Tibial artery (tissue), 4 donors: ENCODE results near the gene GYS2.

Experiments used
- DNase-seq, 2 donors: peaks; one replicate each; pipeline ENCODE4 v3.0.0-alpha.2; 2019
- H3K27ac ChIP-seq, 2 donors: fragments of 200-600 bp; sonication (generic) in 1 of 2; 1 replicate in 1 of 2; 2 replicates in 1 of 2; pipeline ENCODE4 v1.5.1; 2018 to 2019; ENCODE audit warnings: mild to moderate bottlenecking in 1 of 2
- H3K27me3 ChIP-seq, 2 donors: fragments of 200-600 bp; sonication (generic) in 1 of 2; one replicate each; pipeline versions ENCODE4 v1.5.1 to v1.6.0; 2016 to 2019
- H3K36me3 ChIP-seq, 3 donors: fragments of 200-600 bp; sonication (generic) in 2 of 3; one replicate each; pipeline ENCODE4 v1.5.1; 2016 to 2019; ENCODE audit warnings: mild to moderate bottlenecking in 2 of 3
- H3K4me1 ChIP-seq, 4 donors: fragments of 200-600 bp; sonication (generic) in 2 of 4; 1 replicate in 3 of 4; 2 replicates in 1 of 4; pipeline ENCODE4 v1.5.1; 2016 to 2019
- H3K4me3 ChIP-seq, 2 donors: fragments of 200-600 bp; sonication (generic) in 1 of 2; 1 replicate in 1 of 2; 2 replicates in 1 of 2; pipeline ENCODE4 v1.5.1; 2018 to 2019; ENCODE audit warnings: mild to moderate bottlenecking in 2 of 2
- H3K9me3 ChIP-seq, 3 donors: fragments of 200-600 bp; sonication (generic) in 1 of 3; one replicate each; pipeline ENCODE4 v1.5.1; 2016 to 2019
- intact Hi-C: fragments of 100-400 bp; cut with DNase I; formaldehyde crosslinking; loops from one replicate; pipeline ENCODE4 v1.15.0; 2023; ENCODE audit warnings: low total_unique reads
- TF ChIP-seq, protein P1 (sequence below), 2 experiments: fragments of 200-600 bp in 1 of 2; fragments of 450-650 bp in 1 of 2; IDR thresholded peaks; one replicate each; pipeline ENCODE4 v1.5.1; 2017 to 2019; ENCODE audit warnings: antibody characterized with exemption in 2 of 2, mild to moderate bottlenecking in 1 of 2, moderate library complexity in 1 of 2

GYS2 gene

DNA sequence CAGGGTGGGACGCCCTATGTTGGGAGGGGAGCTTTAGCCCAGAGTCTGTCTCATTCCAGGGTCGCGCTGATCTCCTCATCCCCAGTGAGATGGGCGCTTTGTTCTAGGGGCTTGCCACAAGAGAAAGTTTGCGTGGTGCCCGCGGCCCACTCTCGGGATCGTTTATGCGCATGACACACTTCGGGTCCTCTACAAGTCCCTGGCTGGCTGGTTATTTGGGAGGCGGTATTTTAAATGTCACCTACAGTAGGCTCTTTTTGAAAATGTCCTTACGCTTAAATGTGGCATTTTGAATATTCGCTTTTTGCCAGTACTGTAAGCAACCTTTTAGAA lies 102.5 kb downstream of the GYS2 start:
- no peak for DNase-seq
- Histone ChIP-seq H3K4me3 (peak overlapping the region; percentile 80 to 93), H3K36me3 (peaks cover 0 to 14% (median 10%) of the 10 kb centered on the region in 3 donors), H3K27me3 (no peaks in the 10 kb centered on the region), H3K4me1 (peaks cover 0 to 40% (median 27%) of the 10 kb centered on the region in 4 donors), H3K9me3 (no peaks in the 10 kb centered on the region), H3K27ac (peak overlapping the region; percentile 90 to 91)
- intact Hi-C loops: loop anchor here (5.0 kb wide), 2 partner anchors 160 to 180 kb away; no protein-coding TSS in a partner anchor
- TF ChIP-seq, protein P1, sequence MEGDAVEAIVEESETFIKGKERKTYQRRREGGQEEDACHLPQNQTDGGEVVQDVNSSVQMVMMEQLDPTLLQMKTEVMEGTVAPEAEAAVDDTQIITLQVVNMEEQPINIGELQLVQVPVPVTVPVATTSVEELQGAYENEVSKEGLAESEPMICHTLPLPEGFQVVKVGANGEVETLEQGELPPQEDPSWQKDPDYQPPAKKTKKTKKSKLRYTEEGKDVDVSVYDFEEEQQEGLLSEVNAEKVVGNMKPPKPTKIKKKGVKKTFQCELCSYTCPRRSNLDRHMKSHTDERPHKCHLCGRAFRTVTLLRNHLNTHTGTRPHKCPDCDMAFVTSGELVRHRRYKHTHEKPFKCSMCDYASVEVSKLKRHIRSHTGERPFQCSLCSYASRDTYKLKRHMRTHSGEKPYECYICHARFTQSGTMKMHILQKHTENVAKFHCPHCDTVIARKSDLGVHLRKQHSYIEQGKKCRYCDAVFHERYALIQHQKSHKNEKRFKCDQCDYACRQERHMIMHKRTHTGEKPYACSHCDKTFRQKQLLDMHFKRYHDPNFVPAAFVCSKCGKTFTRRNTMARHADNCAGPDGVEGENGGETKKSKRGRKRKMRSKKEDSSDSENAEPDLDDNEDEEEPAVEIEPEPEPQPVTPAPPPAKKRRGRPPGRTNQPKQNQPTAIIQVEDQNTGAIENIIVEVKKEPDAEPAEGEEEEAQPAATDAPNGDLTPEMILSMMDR (IDR thresholded peaks at IDR 0.05): no peak

DNA sequence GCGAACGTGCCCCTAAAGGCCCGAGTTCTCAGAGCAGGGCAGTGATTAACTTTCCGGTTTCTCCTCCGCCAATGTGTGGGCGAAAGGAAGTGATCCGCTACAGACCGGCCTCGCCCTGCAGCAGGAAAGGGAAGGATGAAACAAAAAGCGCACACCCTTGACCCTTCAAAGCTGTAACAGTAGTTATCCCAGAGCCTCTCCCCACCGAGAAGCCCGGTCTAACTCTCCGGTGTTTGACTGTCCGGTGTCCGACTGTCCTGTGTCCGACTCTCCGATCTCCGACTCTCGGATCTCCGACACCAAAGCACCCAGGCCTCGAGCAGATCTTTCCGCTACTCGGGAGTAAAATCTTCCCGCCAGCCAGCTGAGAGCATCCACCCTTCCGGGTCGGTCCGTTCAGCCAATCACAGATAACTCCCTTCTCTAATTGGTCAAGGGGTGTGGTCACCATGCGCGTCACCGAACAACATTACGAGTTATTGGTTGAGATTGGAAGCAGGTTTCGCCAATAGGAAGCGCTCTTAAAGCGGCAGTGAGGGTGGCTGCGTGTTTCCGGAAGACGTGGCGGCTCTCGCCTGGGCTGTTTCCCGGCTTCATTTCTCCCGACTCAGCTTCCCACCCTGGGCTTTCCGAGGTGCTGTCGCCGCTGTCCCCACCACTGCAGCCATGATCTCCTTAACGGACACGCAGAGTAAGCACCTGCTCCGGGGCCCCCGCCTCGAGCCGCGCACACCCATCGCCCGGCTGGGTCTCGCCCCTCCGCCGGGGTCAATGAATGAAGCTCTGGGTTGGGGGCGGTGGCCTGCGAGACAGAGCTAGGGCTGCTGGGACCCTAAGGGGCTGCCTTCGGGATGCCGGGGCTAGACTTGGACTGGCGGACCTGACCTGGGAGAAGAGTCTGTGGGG lies 103.1 kb downstream of the GYS2 start, which contains the start of the genes GOLT1B and RECQL:
GOLT1B (plus strand) TSS at position 532 of the 906 bp plus-strand sequence; CDS start at position 667, 135 bp downstream.
RECQL (minus strand) TSS at position 378 of the 906 bp plus-strand sequence. CDS start 2,065 bp downstream, outside the sequence.
- intact Hi-C loops: loop anchor here (5.0 kb wide), 2 partner anchors 161 to 181 kb away; no protein-coding TSS in a partner anchor

DNA sequence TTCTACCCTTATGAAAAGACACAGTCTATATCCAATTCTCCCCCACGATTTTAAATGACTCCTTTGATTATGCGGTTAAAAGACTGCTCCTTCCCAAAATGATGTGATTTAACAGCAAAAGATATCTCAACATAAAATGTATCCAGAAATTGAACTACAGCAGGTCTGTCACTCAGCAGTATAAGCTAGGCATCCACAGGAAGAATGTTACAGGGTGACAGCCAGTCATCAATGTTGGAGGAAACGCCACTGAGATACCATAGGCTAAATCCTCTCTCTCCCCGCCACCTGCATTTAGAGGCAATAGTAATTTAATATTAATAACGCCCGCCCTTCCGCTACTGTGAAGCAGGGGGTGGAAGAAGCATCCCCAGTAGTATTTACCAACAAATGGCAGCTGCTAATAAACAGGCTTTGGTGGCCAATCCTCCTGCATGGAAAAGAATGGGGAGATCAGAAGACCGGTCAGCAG lies 103.8 kb downstream of the GYS2 start:
- Histone ChIP-seq H3K27me3 (no peaks in the 10 kb centered on the region), H3K9me3 (no peaks in the 10 kb centered on the region), H3K4me1 (peaks cover 0 to 40% (median 27%) of the 10 kb centered on the region in 4 donors), H3K4me3 (peak overlapping the region; percentile 80 to 93), H3K27ac (peak overlapping the region; percentile 90 to 91), H3K36me3 (peaks cover 0 to 27% (median 22%) of the 10 kb centered on the region in 3 donors)
- intact Hi-C loops: loop anchor here (5.0 kb wide), 2 partner anchors 161 to 181 kb away; no protein-coding TSS in a partner anchor
- no peak for DNase-seq
- TF ChIP-seq, protein P1 (IDR thresholded peaks at IDR 0.05): no peak

More for the DNA sequence above, 103.1 kb downstream of the GYS2 start, which contains the start of the genes GOLT1B and RECQL:
- Histone ChIP-seq H3K27ac (peak within 1 kb of the TSS; percentile 90 to 91), H3K9me3 (no peaks in the 10 kb centered on the region), H3K4me3 (peak within 1 kb of the TSS; percentile 80 to 93), H3K4me1 (peaks cover 0 to 40% (median 27%) of the 10 kb centered on the region in 4 donors), H3K36me3 (peaks cover 0 to 20% (median 16%) of the 10 kb centered on the region in 3 donors), H3K27me3 (no peaks in the 10 kb centered on the region)
- DNase-seq: peak; percentile 96 to 97
- TF ChIP-seq, protein P1 (IDR thresholded peaks at IDR 0.05): no peak

DNA sequence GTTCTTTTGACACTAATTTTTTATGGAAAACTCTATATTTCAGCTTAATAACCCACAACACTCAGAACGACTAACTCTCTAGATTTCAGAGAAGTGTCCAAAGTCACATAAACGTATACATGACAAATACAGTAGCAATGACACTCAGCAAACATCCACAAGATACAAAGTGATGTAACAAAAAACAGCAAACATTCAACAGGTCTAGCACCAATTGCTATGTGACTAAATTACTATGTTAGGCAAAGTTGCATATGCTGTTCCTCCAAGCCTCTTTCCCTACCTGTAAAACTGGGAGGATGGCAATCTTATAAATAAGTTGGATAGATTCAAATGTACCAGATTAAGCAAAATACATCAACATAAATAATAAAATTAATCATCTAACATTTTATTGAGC lies 104.9 kb downstream of the GYS2 start:
- DNase-seq: no peak
- intact Hi-C loops: loop anchor here (5.0 kb wide), 2 partner anchors 163 to 183 kb away; no protein-coding TSS in a partner anchor
- peak overlapping the region; percentile 80 to 93 for H3K4me3 ChIP-seq
- no peak overlapping the region for H3K27ac ChIP-seq
- H3K27me3 ChIP-seq: no peaks in the 10 kb centered on the region
- H3K36me3 ChIP-seq: peaks cover 0 to 37% (median 32%) of the 10 kb centered on the region in 3 donors
- no peaks in the 10 kb centered on the region for H3K9me3 ChIP-seq
- TF ChIP-seq, protein P1 (IDR thresholded peaks at IDR 0.05): no peak
- H3K4me1 ChIP-seq: peaks cover 0 to 36% (median 27%) of the 10 kb centered on the region in 4 donors
